ENCODE data around the gene DRC1.

DRC1 gene

DNA sequence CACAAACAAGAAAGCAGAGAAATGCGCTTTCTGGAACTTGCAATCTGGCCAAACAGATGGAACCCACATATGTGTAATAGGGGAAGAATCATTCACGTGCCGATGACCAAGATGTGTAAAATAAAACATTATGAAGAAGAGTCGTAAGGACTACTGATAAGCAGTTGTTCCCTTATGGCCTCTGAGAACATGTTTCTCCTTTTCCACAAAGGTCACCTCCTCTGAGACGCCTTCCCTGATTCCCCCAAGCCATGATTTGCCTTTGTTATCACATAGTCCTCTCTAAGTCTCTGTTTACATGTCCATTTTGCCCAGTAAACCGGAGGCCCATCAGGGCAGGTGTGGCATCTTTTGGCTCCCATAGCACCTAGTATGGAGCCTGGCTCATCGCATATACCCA lies 68.2 kb downstream of the DRC1 start:
- no peak for DNase-seq (ENCODE audit: low read depth, low spot score)
- ChIA-PET POLR2A (no interaction called here), CTCF (interaction anchor here (0.5 to 3.1 kb wide), 6 partner anchors 8 to 323 kb away, joined by 3 to 12 read pairs (median 4); partner anchors contain the start of gene OTOF)
- H3K4me3 ChIP-seq (ENCODE audit: low read depth, low read length): no peak overlapping the region
- TF ChIP-seq CTCF (IDR thresholded peaks at IDR 0.05; ENCODE audit: insufficient read depth, low read length, missing control alignments): no peak

- no peak for DNase-seq (ENCODE audit: low read depth, low spot score)
- H3K4me3 ChIP-seq (ENCODE audit: low read depth, low read length): no peak overlapping the region
- CTCF ChIA-PET: interaction anchor here (1.1 to 1.5 kb wide), 2 partner anchors 12 to 36 kb away, joined by 3 to 4 read pairs; no protein-coding TSS in a partner anchor
- no peak for TF ChIP-seq CTCF (IDR thresholded peaks at IDR 0.05; ENCODE audit: insufficient read depth, low read length, missing control alignments)
- POLR2A ChIA-PET: no interaction called here
Observed at GRCh38 chr2:26470601-26471260, 69.0 kb downstream of the DRC1 start.

GRCh38 chr2:26471289-26471688 lies 69.6 kb downstream of the DRC1 start:
- ChIA-PET POLR2A (no interaction called here), CTCF (interaction anchor here (1.1 kb wide), 1 partner anchor 12 kb away, joined by 3 read pairs; no protein-coding TSS in a partner anchor)
- no peak for DNase-seq (ENCODE audit: low read depth, low spot score)
- H3K4me3 ChIP-seq (ENCODE audit: low read depth, low read length): no peak overlapping the region
- no peak for TF ChIP-seq CTCF (IDR thresholded peaks at IDR 0.05; ENCODE audit: insufficient read depth, low read length, missing control alignments)

DNA sequence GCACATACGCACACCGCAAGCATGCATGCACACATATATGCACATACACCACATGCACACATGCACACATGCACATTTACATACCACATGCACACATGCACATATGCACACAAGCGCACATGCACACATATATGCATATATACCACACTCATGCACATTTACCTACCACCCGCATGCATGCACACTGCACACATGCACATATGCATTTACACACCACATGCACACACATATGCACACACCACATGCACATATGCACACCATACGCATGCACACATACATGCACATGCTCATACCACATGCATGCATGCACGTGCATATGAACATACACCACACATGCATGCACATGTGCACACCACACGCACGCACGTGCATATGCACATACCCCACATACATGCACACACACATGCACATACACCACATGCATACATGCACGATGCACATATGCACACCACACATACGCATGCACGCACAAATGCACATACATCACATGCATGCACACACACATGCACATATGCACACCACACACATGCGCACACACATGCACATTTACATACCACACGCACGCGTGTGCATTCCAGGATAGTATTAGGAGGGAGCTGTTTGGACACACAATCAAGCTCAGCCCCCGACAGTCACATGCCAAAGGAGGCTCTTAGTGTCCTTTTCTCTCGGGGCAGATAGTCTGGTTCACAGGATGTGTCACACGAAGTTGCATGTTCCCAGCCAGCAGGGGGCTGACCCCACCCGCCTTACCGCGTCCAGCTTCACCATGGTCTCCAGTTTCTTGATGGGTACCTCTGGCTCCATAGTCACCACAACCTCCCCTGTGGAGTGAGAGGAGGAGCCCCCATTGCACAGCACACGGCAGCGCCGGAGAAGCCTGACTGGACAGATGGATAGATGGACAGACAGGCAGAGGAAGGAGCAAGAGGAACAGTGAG lies 70.3 kb downstream of the DRC1 start:
- CTCF ChIA-PET: interaction anchor here (0.7 kb wide), 1 partner anchor 9 kb away, joined by 4 read pairs; no protein-coding TSS in a partner anchor
- POLR2A ChIA-PET: no interaction called here
- no peak for DNase-seq (ENCODE audit: low read depth, low spot score)
- no peak for TF ChIP-seq CTCF (IDR thresholded peaks at IDR 0.05; ENCODE audit: insufficient read depth, low read length, missing control alignments)
- H3K4me3 ChIP-seq (ENCODE audit: low read depth, low read length): no peak overlapping the region

GRCh38 chr2:26472821-26473655 lies 71.3 kb downstream of the DRC1 start:
- TF ChIP-seq CTCF (IDR thresholded peaks at IDR 0.05; ENCODE audit: insufficient read depth, low read length, missing control alignments): no peak
- no peak overlapping the region for H3K4me3 ChIP-seq (ENCODE audit: low read depth, low read length)
- CTCF ChIA-PET: interaction anchor here (0.7 kb wide), 1 partner anchor 10 kb away, joined by 4 read pairs; no protein-coding TSS in a partner anchor
- POLR2A ChIA-PET: no interaction called here
- no peak for DNase-seq (ENCODE audit: low read depth, low spot score)

Data from AG04449 (cell line).